Left renal pelvis (tissue), 4 donors: Measurements from ENCODE around the gene RCE1. TPM values are rescaled to one million over a fixed set of nuclear protein-coding genes. Genes with fewer than 3 reads are reported as not detected.

Experiments used
- DNase-seq, 4 donors: peaks; one replicate each; pipeline ENCODE4 v3.0.0-alpha.2; 2013; ENCODE audit warnings: low read depth in 4 of 4, low spot score in 3 of 4
- polyA plus RNA-seq, 4 donors: library from polyadenylated mRNA; unstranded; fragments of 120-200 nt; gene quantifications; one replicate each; pipeline ENCODE4 v1.2.1, GENCODE V29; 2013; ENCODE audit not compliant: insufficient read length in 4 of 4

The RCE1 gene
- polyA plus RNA-seq, 4 donors = 18.9 to 36.5 (median 21.2) TPM

- no peak for DNase-seq
Observed at GRCh38 chr11:66882561-66883015, 39.3 kb downstream of the RCE1 start.

GRCh38 chr11:66883016-66883965, 40.0 kb downstream of the RCE1 start:
- DNase-seq = no peak

- DNase-seq = no peak
Observed at GRCh38 chr11:66884443-66884842, 41.2 kb downstream of the RCE1 start.

GRCh38 chr11:66885469-66885868, 42.2 kb downstream of the RCE1 start:
- DNase-seq = no peak

GRCh38 chr11:66885950-66886440, 42.8 kb downstream of the RCE1 start:
- no peak for DNase-seq

GRCh38 chr11:66886671-66887221, 43.5 kb downstream of the RCE1 start:
- no peak for DNase-seq

GRCh38 chr11:66887526-66887925, 44.3 kb downstream of the RCE1 start:
- DNase-seq = no peak

- no peak for DNase-seq
Observed at GRCh38 chr11:66888282-66888681, 45.0 kb downstream of the RCE1 start.

- DNase-seq = no peak
Observed at GRCh38 chr11:66889960-66890359, 46.7 kb downstream of the RCE1 start.

- DNase-seq = no peak
Observed at GRCh38 chr11:66891851-66892660, 48.8 kb downstream of the RCE1 start.

GRCh38 chr11:66892911-66893310, 49.7 kb downstream of the RCE1 start:
- DNase-seq = no peak

GRCh38 chr11:66894141-66894540, 50.9 kb downstream of the RCE1 start:
- no peak for DNase-seq

Other genes with a start within 250 kb of the RCE1 start
- gene RBM14, start 226.8 kb upstream of the RCE1 start, polyA plus RNA-seq = 10 to 100 TPM; 50.9 to 94.3 (median 64.1) TPM
- gene RBM4, start 204.7 kb upstream of the RCE1 start, polyA plus RNA-seq = 100 to 1,000 TPM; 173 to 257 (median 252) TPM
- gene RBM4B, start 165.6 kb upstream of the RCE1 start, polyA plus RNA-seq = 10 to 100 TPM; 63.3 to 81.4 (median 63.9) TPM
- 10 to 100 TPM in 3 of 4 donors, 1 to 10 TPM in 1; 9.2 to 75.2 (median 50.7) TPM for gene SPTBN2, start 114.2 kb upstream of the RCE1 start, polyA plus RNA-seq
- gene LRFN4, start 13.6 kb downstream of the RCE1 start, polyA plus RNA-seq = 10 to 100 TPM in 3 of 4 donors, 1 to 10 TPM in 1; 9.1 to 28.0 (median 12.7) TPM
- gene PC, start 114.9 kb downstream of the RCE1 start, polyA plus RNA-seq = 10 to 100 TPM; 15.3 to 56.0 (median 38.6) TPM
- gene C11orf86, start 131.9 kb downstream of the RCE1 start, polyA plus RNA-seq = not detected
- gene SYT12, start 179.7 kb downstream of the RCE1 start, polyA plus RNA-seq = under 1 TPM; 0.09 to 0.47 (median 0.15) TPM
- 10 to 100 TPM in 1 of 4 donors, 1 to 10 TPM in 3; 5.6 to 18.9 (median 8.8) TPM for gene RHOD, start 213.4 kb downstream of the RCE1 start, polyA plus RNA-seq